K562 (cell line): ENCODE measurements around the gene NINJ2. TPM values are rescaled to one million over a fixed set of nuclear protein-coding genes. Genes with fewer than 3 reads are reported as not detected.

ENCODE experiments used
- ATAC-seq: fragments of 200-7000 bp; cut with Tn5 transposase; 3 replicates; pipeline ENCODE4 v1.9.1; 2020; ENCODE audit warnings: moderate library complexity
- BruUV-seq: library from RNA; stranded (reverse); fragments of 400-500 nt; replicated peaks from 2 replicates; lab custom pipeline; 2021; lab: Mats Ljungman, UMichigan
- CTCF ChIA-PET: fragments of 300-600 bp; formaldehyde crosslinking; extraction: SDS; loops from one replicate; lab custom pipeline; 2021; ENCODE audit warnings: low intra/inter-chr PET ratio; lab: Yijun Ruan, JAX
- POLR2A ChIA-PET: fragments of 300-600, 350-650 bp; sonication (Branson Sonifier 250); formaldehyde crosslinking; extraction: SDS; loops from one replicate; lab custom pipeline; 2021; ENCODE audit warnings: antibody characterized with exemption, inconsistent platforms; lab: Yijun Ruan, JAX
- DNase-seq, 4 experiments: peaks; one replicate each; pipeline versions ENCODE4 v3.0.0 to v3.0.0-alpha.2; 2011 to 2018; ENCODE audit warnings: low spot score in 3 of 4, mixed read lengths in 3 of 4; ENCODE audit errors: extremely low read depth in 1 of 4
- FAIRE-seq: peaks from 2 replicates; lab custom pipeline; 2011; peaks lifted over from hg19 to GRCh38; lab: Jason Lieb, UNC
- H2AFZ ChIP-seq: 2 replicates; pipeline ENCODE4 v1.6.0; 2011; ENCODE audit warnings: low read depth, low read length, control low read depth, inconsistent platforms
- H3K27ac ChIP-seq: fragments of 200-600 bp; 3 replicates; pipeline ENCODE4 v1.8.0; 2011; ENCODE audit warnings: low read depth, mild to moderate bottlenecking, control low read depth, inconsistent platforms, low read length, moderate library complexity, mixed read lengths; ENCODE audit errors: extremely low read depth
- H3K27me3 ChIP-seq, 2 experiments: fragments of 300-600 bp in 1 of 2; 2 replicates in 1 of 2; 3 replicates in 1 of 2; pipeline versions ENCODE4 v1.6.0 to v1.8.0; 2011; ENCODE audit warnings: inconsistent platforms in 2 of 2, low read length in 2 of 2, mild to moderate bottlenecking in 1 of 2, mixed read lengths in 1 of 2, moderate library complexity in 1 of 2; ENCODE audit not compliant: control insufficient read depth in 2 of 2, insufficient read depth in 2 of 2
- H3K36me3 ChIP-seq: fragments of 300-600 bp; 3 replicates; pipeline ENCODE4 v1.8.0; 2011; ENCODE audit warnings: mild to moderate bottlenecking, low read length, inconsistent platforms; ENCODE audit not compliant: control insufficient read depth, insufficient read depth
- H3K4me1 ChIP-seq, 2 experiments: fragments of 200-600 bp in 1 of 2; replicated peaks in 1 of 2; 2 replicates in 1 of 2; 3 replicates in 1 of 2; pipeline versions ENCODE4 v1.5.1 to v1.8.0; 2011; ENCODE audit warnings: inconsistent platforms in 2 of 2, low read length in 2 of 2, mild to moderate bottlenecking in 1 of 2, mixed read lengths in 1 of 2, moderate library complexity in 1 of 2; ENCODE audit not compliant: control insufficient read depth in 2 of 2, insufficient read depth in 2 of 2
- H3K4me2 ChIP-seq: 2 replicates; pipeline ENCODE4 v1.6.1; 2011; ENCODE audit warnings: low read length, control low read depth, inconsistent platforms, mixed read lengths; ENCODE audit not compliant: insufficient read depth
- H3K4me3 ChIP-seq: fragments of 200-600 bp; sonication (generic), shearing (Covaris generic); 2 replicates; pipeline ENCODE4 v1.5.1; 2016; ENCODE audit warnings: control low read depth, inconsistent platforms
- H3K79me2 ChIP-seq: fragments of 200-600 bp; 3 replicates; pipeline ENCODE4 v1.8.0; 2011; ENCODE audit warnings: low read length, inconsistent platforms; ENCODE audit not compliant: control insufficient read depth, insufficient read depth
- H3K9ac ChIP-seq, 2 experiments: 2 replicates each; pipeline versions ENCODE4 v1.6.0 to v1.6.1; 2011; ENCODE audit warnings: low read depth in 2 of 2, low read length in 2 of 2, control low read depth in 1 of 2, inconsistent platforms in 1 of 2, mild to moderate bottlenecking in 1 of 2, mixed read lengths in 1 of 2; ENCODE audit not compliant: insufficient read depth in 1 of 2
- H3K9me1 ChIP-seq: one replicate; pipeline ENCODE4 v1.6.0; 2011; ENCODE audit warnings: inconsistent platforms, mild to moderate bottlenecking, low read length, moderate library complexity; ENCODE audit not compliant: control insufficient read depth, insufficient read depth
- H3K9me3 ChIP-seq: replicated peaks from 2 replicates; pipeline ENCODE4 v1.5.1; 2011; ENCODE audit warnings: low read depth, low read length, inconsistent platforms; ENCODE audit not compliant: control insufficient read depth, insufficient read depth
- H4K20me1 ChIP-seq: replicated peaks from 2 replicates; pipeline ENCODE4 v1.6.1; 2011; ENCODE audit warnings: low read length, inconsistent platforms, mixed read lengths; ENCODE audit not compliant: control insufficient read depth, insufficient read depth
- FOS ChIP-seq: IDR thresholded peaks from 3 replicates; pipeline ENCODE4 v1.6.1; 2011; ENCODE audit not compliant: insufficient read length; ENCODE audit errors: extremely low read depth
- HDAC6 ChIP-seq: IDR thresholded peaks from 2 replicates; pipeline ENCODE4 v1.6.1; 2012; ENCODE audit warnings: low read depth, mild to moderate bottlenecking, control low read depth, inconsistent platforms, low read length, moderate library complexity
- HNRNPUL1 ChIP-seq: fragments of 200-400 bp; formaldehyde crosslinking; IDR thresholded peaks from 2 replicates; pipeline ENCODE4 v1.6.1; 2017; ENCODE audit warnings: low read length
- MAFK ChIP-seq: IDR thresholded peaks from 2 replicates; pipeline ENCODE4 v1.6.1; 2011; ENCODE audit warnings: low read length, improper control_type of control experiment
- NCOR1 ChIP-seq: fragments of 450-650 bp; IDR thresholded peaks from 2 replicates; pipeline ENCODE4 v1.6.1; 2016; ENCODE audit warnings: mild to moderate bottlenecking, moderate library complexity
- PYGO2 ChIP-seq: fragments of 450-650 bp; IDR thresholded peaks from 2 replicates; pipeline ENCODE4 v1.6.1; 2016; ENCODE audit warnings: mild to moderate bottlenecking, missing genetic modification characterization, moderate library complexity, missing compliant biosample characterization
- ZC3H11A ChIP-seq: IDR thresholded peaks from 2 replicates; pipeline ENCODE4 v1.6.1; 2012; ENCODE audit warnings: low read depth, low read length, improper control_type of control experiment
- ZNF583 ChIP-seq: fragments of 250-450 bp; sonication (Bioruptor Pico); IDR thresholded peaks from 2 replicates; pipeline ENCODE4 v1.4.0; 2020
- WGBS: fragments of 100-300 bp; shearing (Covaris generic); methylation state at CpG from one replicate; pipeline ENCODE4 v1.1.6; 2016; ENCODE audit warnings: low coverage, mixed read lengths; ENCODE audit not compliant: insufficient coverage; ENCODE audit errors: missing lambda C conversion rate; 5-methylcytosine and 5-hydroxymethylcytosine counted together
- in situ Hi-C: fragments of 300-500 bp; cut with MboI; formaldehyde crosslinking; loops from 4 replicates; pipeline ENCODE4 v1.15.0; 2018; ENCODE audit warnings: inconsistent platforms, mixed read lengths
- intact Hi-C: fragments of 100-400 bp; cut with micrococcal nuclease; formaldehyde crosslinking; loops from 2 replicates; pipeline ENCODE4 v1.14.2; 2022
- polyA plus RNA-seq, 8 experiments: library from polyadenylated mRNA; depleted of rRNA in 4 of 8; stranded (reverse) in 5 of 8; unstranded in 3 of 8; fragments of >200 nt; fragmentation: Nextera tagmentation in 2 of 8; fragmentation: Illumina TruSeq in 1 of 8; extraction: Ambion mirVana in 2 of 8; extraction: Trizol in 1 of 8; gene quantifications; 2 replicates each; pipeline versions ENCODE4 v1.2.1 to v1.2.3, GENCODE V29; 2011 to 2014; ENCODE audit warnings: inconsistent platforms in 1 of 8, missing spikeins in 1 of 8
- total RNA-seq, 7 experiments: library from RNA; depleted of rRNA in 6 of 7; stranded (reverse); fragments of >200 nt in 6 of 7; fragmentation: Illumina TruSeq in 2 of 7; extraction: Trizol in 2 of 7; gene quantifications; 2 replicates each; pipeline versions ENCODE4 v1.2.1 to v1.2.3, GENCODE V29; 2011 to 2021; ENCODE audit warnings: low replicate concordance in 1 of 7
- TF ChIP-seq, protein P1 (sequence below): fragments of 200-800 bp; sonication (Bioruptor generic); IDR thresholded peaks from 2 replicates; pipeline ENCODE4 v1.6.1; 2017; ENCODE audit warnings: missing genetic modification characterization, missing compliant biosample characterization
- TF ChIP-seq, protein P2 (sequence below): sonication (generic); formaldehyde crosslinking; IDR thresholded peaks from 2 replicates; pipeline ENCODE4 v1.8.0; 2022; ENCODE audit warnings: missing genetic modification reagents, mild to moderate bottlenecking, borderline replicate concordance
- TF ChIP-seq, protein P3 (sequence below), 2 experiments: fragments of 450-650 bp in 1 of 2; sonication (generic) in 1 of 2; formaldehyde crosslinking in 1 of 2; IDR thresholded peaks in 1 of 2; conservative IDR thresholded peaks in 1 of 2; 2 replicates each; pipeline versions ENCODE4 v1.6.1 to v1.8.1; 2016 to 2023; ENCODE audit warnings: mild to moderate bottlenecking in 2 of 2, moderate library complexity in 2 of 2, inconsistent platforms in 1 of 2, missing genetic modification reagents in 1 of 2
- TF ChIP-seq, protein P4 (sequence below): fragments of 450-650 bp; IDR thresholded peaks from 2 replicates; pipeline ENCODE4 v1.6.1; 2017; ENCODE audit warnings: antibody characterized with exemption, mild to moderate bottlenecking

NINJ2 gene
- total and polyA plus RNA-seq, 9 of the 15 experiments (the other 6 are each of a cell fraction or from before 2014, with no cell fraction given): 2.6 to 16.0 (median 4.5) TPM

DNA sequence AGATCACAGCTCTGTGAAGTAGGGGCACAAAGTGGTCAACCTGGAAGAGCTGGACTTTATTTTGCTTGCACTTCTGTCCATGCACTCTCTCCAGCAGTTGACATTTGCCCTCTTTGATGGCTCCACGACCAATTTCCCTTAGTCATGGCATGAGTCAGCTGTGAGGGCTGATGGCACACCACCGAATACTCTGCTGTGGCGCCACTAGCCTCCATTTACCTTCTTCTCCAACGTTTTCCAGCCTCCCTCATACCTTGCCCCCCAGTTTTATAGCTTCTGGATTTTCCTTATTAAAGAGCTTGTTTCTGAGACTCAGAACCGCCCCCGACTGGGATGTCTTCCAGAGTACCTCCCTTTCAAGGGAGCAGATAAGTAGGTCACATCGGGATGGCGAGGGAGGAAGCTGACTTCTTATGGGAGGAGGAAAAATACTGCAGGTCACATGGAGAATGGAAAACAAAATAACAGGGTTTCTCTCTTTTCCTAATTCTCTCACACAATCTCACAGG lies 17.6 kb downstream of the NINJ2 start:
- H3K79me2 ChIP-seq: peaks cover 16% of the 10 kb centered on the region
- H3K9me3 ChIP-seq: no peaks in the 10 kb centered on the region
- no peak overlapping the region for H3K4me3 ChIP-seq
- in situ Hi-C loops: no loop called here
- ATAC-seq (peak; percentile 68), FAIRE-seq (peak; percentile 98), DNase-seq (peak in 2 of 4 experiments; percentile 61 to 83)
- intact Hi-C loops: loop anchor here (1.0 kb wide), 1 partner anchor 107 kb away; the partner anchor contains the start of gene WNK1
- no peaks in the 10 kb centered on the region for H3K9me1 ChIP-seq
- no peaks in the 10 kb centered on the region; the same call in 2 of the 3 replicates for H3K36me3 ChIP-seq
- ChIA-PET CTCF (no interaction called here), POLR2A (interaction anchor here (0.5 to 1.3 kb wide), 6 partner anchors 12 to 109 kb away, joined by 3 to 4 read pairs (median 3); no protein-coding TSS in a partner anchor)
- H3K4me2 ChIP-seq: peak overlapping the region; percentile 67
- peaks cover 36 to 45% of the 10 kb centered on the region in 2 experiments for H3K4me1 ChIP-seq
- H3K27ac ChIP-seq: peak overlapping the region; percentile 68
- H4K20me1 ChIP-seq: no peaks in the 10 kb centered on the region
- no peaks in the 10 kb centered on the region for H3K27me3 ChIP-seq
- H3K9ac ChIP-seq: peak overlapping the region; percentile 15 to 39; a peak in 3 of 4 replicates
- WGBS: 4% methylated on average over 7 of the region's 8 CpGs
- H2AFZ ChIP-seq: peak overlapping the region; percentile 88
- BruUV-seq: no TSS peak
- TF ChIP-seq HNRNPUL1 (no peak), NCOR1 (0 out of 2 replicates have a peak, but pooled peaks have one; percentile 22), HDAC6 (no peak), FOS (peak; percentile 7), ZNF583 (peak; percentile 52; the same call in 1 of the 2 replicates), ZC3H11A (no peak), PYGO2 (no peak), MAFK (peak; percentile 92)
- TF ChIP-seq, protein P1, sequence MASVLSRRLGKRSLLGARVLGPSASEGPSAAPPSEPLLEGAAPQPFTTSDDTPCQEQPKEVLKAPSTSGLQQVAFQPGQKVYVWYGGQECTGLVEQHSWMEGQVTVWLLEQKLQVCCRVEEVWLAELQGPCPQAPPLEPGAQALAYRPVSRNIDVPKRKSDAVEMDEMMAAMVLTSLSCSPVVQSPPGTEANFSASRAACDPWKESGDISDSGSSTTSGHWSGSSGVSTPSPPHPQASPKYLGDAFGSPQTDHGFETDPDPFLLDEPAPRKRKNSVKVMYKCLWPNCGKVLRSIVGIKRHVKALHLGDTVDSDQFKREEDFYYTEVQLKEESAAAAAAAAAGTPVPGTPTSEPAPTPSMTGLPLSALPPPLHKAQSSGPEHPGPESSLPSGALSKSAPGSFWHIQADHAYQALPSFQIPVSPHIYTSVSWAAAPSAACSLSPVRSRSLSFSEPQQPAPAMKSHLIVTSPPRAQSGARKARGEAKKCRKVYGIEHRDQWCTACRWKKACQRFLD (CRISPR knock-in tag): peak; percentile 41; the same call in 1 of the 2 replicates
- TF ChIP-seq, protein P2, sequence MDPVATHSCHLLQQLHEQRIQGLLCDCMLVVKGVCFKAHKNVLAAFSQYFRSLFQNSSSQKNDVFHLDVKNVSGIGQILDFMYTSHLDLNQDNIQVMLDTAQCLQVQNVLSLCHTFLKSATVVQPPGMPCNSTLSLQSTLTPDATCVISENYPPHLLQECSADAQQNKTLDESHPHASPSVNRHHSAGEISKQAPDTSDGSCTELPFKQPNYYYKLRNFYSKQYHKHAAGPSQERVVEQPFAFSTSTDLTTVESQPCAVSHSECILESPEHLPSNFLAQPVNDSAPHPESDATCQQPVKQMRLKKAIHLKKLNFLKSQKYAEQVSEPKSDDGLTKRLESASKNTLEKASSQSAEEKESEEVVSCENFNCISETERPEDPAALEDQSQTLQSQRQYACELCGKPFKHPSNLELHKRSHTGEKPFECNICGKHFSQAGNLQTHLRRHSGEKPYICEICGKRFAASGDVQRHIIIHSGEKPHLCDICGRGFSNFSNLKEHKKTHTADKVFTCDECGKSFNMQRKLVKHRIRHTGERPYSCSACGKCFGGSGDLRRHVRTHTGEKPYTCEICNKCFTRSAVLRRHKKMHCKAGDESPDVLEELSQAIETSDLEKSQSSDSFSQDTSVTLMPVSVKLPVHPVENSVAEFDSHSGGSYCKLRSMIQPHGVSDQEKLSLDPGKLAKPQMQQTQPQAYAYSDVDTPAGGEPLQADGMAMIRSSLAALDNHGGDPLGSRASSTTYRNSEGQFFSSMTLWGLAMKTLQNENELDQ: no peak
- TF ChIP-seq, protein P3, sequence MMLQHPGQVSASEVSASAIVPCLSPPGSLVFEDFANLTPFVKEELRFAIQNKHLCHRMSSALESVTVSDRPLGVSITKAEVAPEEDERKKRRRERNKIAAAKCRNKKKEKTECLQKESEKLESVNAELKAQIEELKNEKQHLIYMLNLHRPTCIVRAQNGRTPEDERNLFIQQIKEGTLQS (IDR thresholded peaks at IDR 0.05): peak; percentile 87
- TF ChIP-seq, protein P3 (CRISPR knock-in tag; conservative IDR thresholded peaks at IDR 0.05): no peak
- TF ChIP-seq, protein P4, sequence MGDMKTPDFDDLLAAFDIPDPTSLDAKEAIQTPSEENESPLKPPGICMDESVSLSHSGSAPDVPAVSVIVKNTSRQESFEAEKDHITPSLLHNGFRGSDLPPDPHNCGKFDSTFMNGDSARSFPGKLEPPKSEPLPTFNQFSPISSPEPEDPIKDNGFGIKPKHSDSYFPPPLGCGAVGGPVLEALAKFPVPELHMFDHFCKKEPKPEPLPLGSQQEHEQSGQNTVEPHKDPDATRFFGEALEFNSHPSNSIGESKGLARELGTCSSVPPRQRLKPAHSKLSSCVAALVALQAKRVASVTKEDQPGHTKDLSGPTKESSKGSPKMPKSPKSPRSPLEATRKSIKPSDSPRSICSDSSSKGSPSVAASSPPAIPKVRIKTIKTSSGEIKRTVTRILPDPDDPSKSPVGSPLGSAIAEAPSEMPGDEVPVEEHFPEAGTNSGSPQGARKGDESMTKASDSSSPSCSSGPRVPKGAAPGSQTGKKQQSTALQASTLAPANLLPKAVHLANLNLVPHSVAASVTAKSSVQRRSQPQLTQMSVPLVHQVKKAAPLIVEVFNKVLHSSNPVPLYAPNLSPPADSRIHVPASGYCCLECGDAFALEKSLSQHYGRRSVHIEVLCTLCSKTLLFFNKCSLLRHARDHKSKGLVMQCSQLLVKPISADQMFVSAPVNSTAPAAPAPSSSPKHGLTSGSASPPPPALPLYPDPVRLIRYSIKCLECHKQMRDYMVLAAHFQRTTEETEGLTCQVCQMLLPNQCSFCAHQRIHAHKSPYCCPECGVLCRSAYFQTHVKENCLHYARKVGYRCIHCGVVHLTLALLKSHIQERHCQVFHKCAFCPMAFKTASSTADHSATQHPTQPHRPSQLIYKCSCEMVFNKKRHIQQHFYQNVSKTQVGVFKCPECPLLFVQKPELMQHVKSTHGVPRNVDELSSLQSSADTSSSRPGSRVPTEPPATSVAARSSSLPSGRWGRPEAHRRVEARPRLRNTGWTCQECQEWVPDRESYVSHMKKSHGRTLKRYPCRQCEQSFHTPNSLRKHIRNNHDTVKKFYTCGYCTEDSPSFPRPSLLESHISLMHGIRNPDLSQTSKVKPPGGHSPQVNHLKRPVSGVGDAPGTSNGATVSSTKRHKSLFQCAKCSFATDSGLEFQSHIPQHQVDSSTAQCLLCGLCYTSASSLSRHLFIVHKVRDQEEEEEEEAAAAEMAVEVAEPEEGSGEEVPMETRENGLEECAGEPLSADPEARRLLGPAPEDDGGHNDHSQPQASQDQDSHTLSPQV: peak; percentile 93
